ENCODE results near the gene SLC29A3.
"Not testable (repeated sequence)": the region's sequence is repeated elsewhere in the genome, so short reads cannot be mapped to it uniquely, and the experiment has no call there.

GRCh38 chr10:71358906-71359305 lies 39.8 kb downstream of the SLC29A3 start:
- not testable (repeated sequence) for TF ChIP-seq EZH2phosphoT487 (IDR thresholded peaks at IDR 0.05; ENCODE audit: unreplicated experiment); EZH2 (IDR thresholded peaks at IDR 0.05; ENCODE audit: low read depth, unreplicated experiment); CTCF (conservative IDR thresholded peaks at IDR 0.05; ENCODE audit: low read depth in 2 of 2); POLR2AphosphoS5 (IDR thresholded peaks at IDR 0.05; ENCODE audit: low read depth); ZNF331 (CRISPR knock-in tag; IDR thresholded peaks at IDR 0.05; ENCODE audit: low read depth); REST (IDR thresholded peaks at IDR 0.05; ENCODE audit: unreplicated experiment); NANOG (IDR thresholded peaks at IDR 0.05; ENCODE audit: borderline replicate concordance); ETS1 (IDR thresholded peaks at IDR 0.05); JUNB (IDR thresholded peaks at IDR 0.05; ENCODE audit: unreplicated experiment)

Data from GM23338 (cell line).